Esophagus muscularis mucosa (tissue), 3 donors: ENCODE results near the gene RPL38.

Experiments used
- CTCF ChIP-seq, 3 experiments: fragments of 200-600 bp in 2 of 3; fragments of 450-650 bp in 1 of 3; sonication (generic) in 2 of 3; IDR thresholded peaks; one replicate each; pipeline ENCODE4 v1.5.1; 2017 to 2019; ENCODE audit warnings: antibody characterized with exemption in 3 of 3, mild to moderate bottlenecking in 2 of 3, moderate library complexity in 1 of 3
- POLR2A ChIP-seq: fragments of 450-650 bp; IDR thresholded peaks from one replicate; pipeline ENCODE4 v1.6.1; 2017; ENCODE audit warnings: antibody characterized with exemption, moderate library complexity, mild to moderate bottlenecking, low read depth
- POLR2AphosphoS5 ChIP-seq, 2 donors: sonication (generic); formaldehyde crosslinking; IDR thresholded peaks; one replicate each; pipeline ENCODE4 v1.6.1; 2017; ENCODE audit warnings: antibody characterized with exemption in 2 of 2

GRCh38 chr17:74163836-74164235 lies 39.6 kb upstream of the RPL38 start:
- TF ChIP-seq CTCF (IDR thresholded peaks at IDR 0.05) (no peak), POLR2A (no peak), POLR2AphosphoS5 (IDR thresholded peaks at IDR 0.05) (no peak)
